Gastrocnemius medialis (tissue), 4 donors: ENCODE data around the gene MAP1LC3C.

ENCODE experiments used
- POLR2A ChIP-seq, 2 donors: fragments of 450-650 bp; IDR thresholded peaks; one replicate each; pipeline ENCODE4 v1.6.1; 2017; ENCODE audit warnings: antibody characterized with exemption in 2 of 2, mild to moderate bottlenecking in 2 of 2, moderate library complexity in 2 of 2
- TF ChIP-seq, protein P1 (sequence below), 5 experiments: fragments of 450-650 bp in 3 of 5; fragments of 200-600 bp in 2 of 5; sonication (generic) in 2 of 5; IDR thresholded peaks in 4 of 5; conservative IDR thresholded peaks in 1 of 5; 1 replicate in 4 of 5; 2 replicates in 1 of 5; pipeline ENCODE4 v1.5.1; 2016 to 2019; ENCODE audit warnings: antibody characterized with exemption in 5 of 5, mild to moderate bottlenecking in 3 of 5, moderate library complexity in 3 of 5

DNA sequence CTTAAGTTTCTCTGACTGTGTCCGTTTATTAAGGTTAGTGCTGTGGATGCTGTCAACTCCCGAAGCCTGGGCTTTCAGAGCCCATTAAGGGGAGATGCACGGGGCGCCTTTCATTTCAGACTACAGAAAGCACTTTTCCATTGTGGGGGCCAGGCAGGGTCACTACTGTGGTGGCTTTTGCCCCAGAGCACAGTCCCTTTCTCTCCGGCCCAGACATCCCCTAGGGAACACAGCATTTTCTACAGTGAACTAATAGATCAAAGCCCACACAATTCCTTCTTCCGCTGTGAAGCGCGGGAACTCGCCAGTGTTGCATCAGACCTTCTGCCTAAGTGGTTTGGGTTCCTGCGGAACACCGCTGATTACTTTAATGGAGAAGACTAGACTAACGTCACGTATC lies 26.8 kb upstream of the MAP1LC3C start:
- no peak for TF ChIP-seq POLR2A (IDR thresholded peaks at IDR 0.05)
- TF ChIP-seq, protein P1, sequence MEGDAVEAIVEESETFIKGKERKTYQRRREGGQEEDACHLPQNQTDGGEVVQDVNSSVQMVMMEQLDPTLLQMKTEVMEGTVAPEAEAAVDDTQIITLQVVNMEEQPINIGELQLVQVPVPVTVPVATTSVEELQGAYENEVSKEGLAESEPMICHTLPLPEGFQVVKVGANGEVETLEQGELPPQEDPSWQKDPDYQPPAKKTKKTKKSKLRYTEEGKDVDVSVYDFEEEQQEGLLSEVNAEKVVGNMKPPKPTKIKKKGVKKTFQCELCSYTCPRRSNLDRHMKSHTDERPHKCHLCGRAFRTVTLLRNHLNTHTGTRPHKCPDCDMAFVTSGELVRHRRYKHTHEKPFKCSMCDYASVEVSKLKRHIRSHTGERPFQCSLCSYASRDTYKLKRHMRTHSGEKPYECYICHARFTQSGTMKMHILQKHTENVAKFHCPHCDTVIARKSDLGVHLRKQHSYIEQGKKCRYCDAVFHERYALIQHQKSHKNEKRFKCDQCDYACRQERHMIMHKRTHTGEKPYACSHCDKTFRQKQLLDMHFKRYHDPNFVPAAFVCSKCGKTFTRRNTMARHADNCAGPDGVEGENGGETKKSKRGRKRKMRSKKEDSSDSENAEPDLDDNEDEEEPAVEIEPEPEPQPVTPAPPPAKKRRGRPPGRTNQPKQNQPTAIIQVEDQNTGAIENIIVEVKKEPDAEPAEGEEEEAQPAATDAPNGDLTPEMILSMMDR (IDR thresholded peaks at IDR 0.05 in 4 of 5, conservative IDR thresholded peaks at IDR 0.05 in 1 of 5): no peak
